H1 (cell line): ENCODE data around the gene TTPAL.

Source experiments
- CEBPB ChIP-seq: IDR thresholded peaks from 2 replicates; pipeline ENCODE4 v1.6.1; 2012; ENCODE audit warnings: low read depth, low read length
- EZH2 ChIP-seq: fragments of 200-600 bp; sonication (generic); IDR thresholded peaks from 2 replicates; pipeline ENCODE4 v1.7.1; 2012; ENCODE audit warnings: low read depth, mild to moderate bottlenecking, moderate library complexity, low read length, inconsistent platforms; ENCODE audit not compliant: severe bottlenecking
- JUN ChIP-seq: IDR thresholded peaks from 2 replicates; pipeline ENCODE4 v1.6.1; 2011; ENCODE audit warnings: low read depth, mild to moderate bottlenecking, improper control_type of control experiment, low read length
- POLR2A ChIP-seq, 2 experiments: IDR thresholded peaks; 1 replicate in 1 of 2; 2 replicates in 1 of 2; pipeline ENCODE4 v1.6.1; 2011; ENCODE audit warnings: low read depth in 2 of 2, low read length in 2 of 2, mild to moderate bottlenecking in 2 of 2; ENCODE audit errors: control extremely low read depth in 1 of 2
- SIX5 ChIP-seq: IDR thresholded peaks from 2 replicates; pipeline ENCODE4 v1.6.1; 2011; ENCODE audit warnings: mild to moderate bottlenecking, low read depth, low read length
- ZNF274 ChIP-seq: IDR thresholded peaks from 2 replicates; pipeline ENCODE4 v1.7.0; 2012; ENCODE audit warnings: low read length, borderline replicate concordance; ENCODE audit errors: extremely low read depth

DNA sequence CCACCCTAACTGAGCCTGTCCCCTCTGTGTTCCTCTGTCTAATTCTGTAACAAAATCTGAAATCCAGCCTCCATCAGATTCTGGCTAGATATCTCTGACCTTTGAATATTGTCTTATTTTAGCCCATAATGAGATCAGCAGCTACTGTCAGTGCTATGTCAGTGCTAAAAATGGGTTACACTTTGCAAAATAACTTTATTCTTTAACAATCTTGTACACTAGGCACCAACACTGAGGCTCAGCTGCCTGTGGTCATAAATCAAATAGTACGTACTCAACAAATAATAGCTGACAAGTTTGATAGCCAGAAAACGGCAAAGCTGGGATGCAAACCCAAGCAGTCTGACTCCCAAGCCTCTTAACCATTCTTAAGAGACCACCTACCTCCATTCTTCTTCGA is 22.1 kb downstream of the TTPAL start:
- TF ChIP-seq ZNF274 (no peak), CEBPB (no peak), EZH2 (no peak), SIX5 (no peak), POLR2A (IDR thresholded peaks at IDR 0.05; ENCODE audit: control extremely low read depth in 1 of 2, low read depth in 2 of 2, low read length in 2 of 2) (no peak), JUN (no peak)
